Parathyroid adenoma (tissue), 2 donors: ENCODE data around the gene PPP1R3E.

Source experiments
- H2AFZ ChIP-seq: fragments of 300-600 bp; sonication (generic); one replicate; pipeline ENCODE4 v1.7.0; 2017; ENCODE audit warnings: antibody characterized with exemption, mild to moderate bottlenecking
- H3K27ac ChIP-seq: fragments of 300-600 bp; sonication (generic); one replicate; pipeline ENCODE4 v1.7.0; 2017
- H3K27me3 ChIP-seq: fragments of 300-600 bp; sonication (generic); one replicate; pipeline ENCODE4 v1.7.0; 2017; ENCODE audit warnings: low read length; ENCODE audit not compliant: control insufficient read depth, insufficient read depth
- H3K36me3 ChIP-seq: fragments of 300-600 bp; sonication (generic); one replicate; pipeline ENCODE4 v1.7.0; 2017; ENCODE audit warnings: low read length; ENCODE audit not compliant: control insufficient read depth, insufficient read depth
- H3K4me1 ChIP-seq: fragments of 300-600 bp; sonication (generic); one replicate; pipeline ENCODE4 v1.7.0; 2017; ENCODE audit warnings: control low read depth
- H3K4me2 ChIP-seq: fragments of 300-600 bp; sonication (generic); one replicate; pipeline ENCODE4 v1.7.0; 2017; ENCODE audit warnings: low read length
- H3K4me3 ChIP-seq: fragments of 300-600 bp; sonication (generic); one replicate; pipeline ENCODE4 v1.7.0; 2017; ENCODE audit warnings: low read depth, low read length
- H3K79me2 ChIP-seq: fragments of 300-600 bp; sonication (generic); one replicate; pipeline ENCODE4 v1.7.0; 2017; ENCODE audit warnings: control low read depth
- H3K9ac ChIP-seq: fragments of 300-600 bp; sonication (generic); one replicate; pipeline ENCODE4 v1.7.0; 2017; ENCODE audit warnings: mild to moderate bottlenecking
- H3K9me3 ChIP-seq: fragments of 300-600 bp; sonication (generic); one replicate; pipeline ENCODE4 v1.7.0; 2017; ENCODE audit warnings: low read length; ENCODE audit not compliant: control insufficient read depth
- CTCF ChIP-seq: fragments of 300-600 bp; sonication (generic); IDR thresholded peaks from one replicate; pipeline ENCODE4 v1.7.0; 2017; ENCODE audit warnings: antibody characterized with exemption, mild to moderate bottlenecking
- donor health status: primary hyperparathyroidism.

PPP1R3E gene

GRCh38 chr14:23299986-23300686 is 2.5 kb downstream of the PPP1R3E start:
- Histone ChIP-seq H3K4me1 (peaks cover 10% of the 10 kb centered on the region), H3K79me2 (no peaks in the 10 kb centered on the region), H3K27me3 (no peaks in the 10 kb centered on the region), H3K36me3 (no peaks in the 10 kb centered on the region), H3K27ac (peak overlapping the region; percentile 96), H2AFZ (peak overlapping the region; percentile 81), H3K4me3 (peak overlapping the region; percentile 70), H3K9ac (peak overlapping the region; percentile 55), H3K4me2 (peak overlapping the region; percentile 92), H3K9me3 (no peaks in the 10 kb centered on the region)
- no peak for TF ChIP-seq CTCF

- peak overlapping the region; percentile 6 for H3K27ac ChIP-seq
- no peaks in the 10 kb centered on the region for H3K27me3 ChIP-seq
- no peak overlapping the region for H3K4me2 ChIP-seq
- H2AFZ ChIP-seq, result no peak overlapping the region
- no peaks in the 10 kb centered on the region for H3K36me3 ChIP-seq
- no peak overlapping the region for H3K4me3 ChIP-seq
- H3K9ac ChIP-seq, result no peak overlapping the region
- no peaks in the 10 kb centered on the region for H3K9me3 ChIP-seq
- H3K79me2 ChIP-seq, result no peaks in the 10 kb centered on the region
- TF ChIP-seq CTCF, result peak; percentile 16
- H3K4me1 ChIP-seq, result peaks cover 11% of the 10 kb centered on the region
These were observed 3.3 kb downstream of the PPP1R3E start for GRCh38 chr14:23299211-23299957.

GRCh38 chr14:23297611-23298277 is 4.9 kb downstream of the PPP1R3E start:
- H3K36me3 ChIP-seq, result no peaks in the 10 kb centered on the region
- H3K4me2 ChIP-seq, result no peak overlapping the region
- H3K4me1 ChIP-seq, result peaks cover 10% of the 10 kb centered on the region
- no peaks in the 10 kb centered on the region for H3K79me2 ChIP-seq
- H3K27ac ChIP-seq, result no peak overlapping the region
- no peak overlapping the region for H3K9ac ChIP-seq
- no peaks in the 10 kb centered on the region for H3K9me3 ChIP-seq
- TF ChIP-seq CTCF, result no peak
- no peaks in the 10 kb centered on the region for H3K27me3 ChIP-seq
- no peak overlapping the region for H2AFZ ChIP-seq
- H3K4me3 ChIP-seq, result no peak overlapping the region

- H2AFZ ChIP-seq, result no peak overlapping the region
- no peak overlapping the region for H3K4me3 ChIP-seq
- no peaks in the 10 kb centered on the region for H3K79me2 ChIP-seq
- no peaks in the 10 kb centered on the region for H3K9me3 ChIP-seq
- no peak overlapping the region for H3K4me2 ChIP-seq
- H3K27me3 ChIP-seq, result no peaks in the 10 kb centered on the region
- no peak for TF ChIP-seq CTCF
- H3K27ac ChIP-seq, result no peak overlapping the region
- H3K9ac ChIP-seq, result no peak overlapping the region
- peaks cover 9% of the 10 kb centered on the region for H3K4me1 ChIP-seq
- no peaks in the 10 kb centered on the region for H3K36me3 ChIP-seq
These were observed 5.6 kb downstream of the PPP1R3E start for GRCh38 chr14:23297096-23297495.
